Rectal smooth muscle tissue (tissue), 1 donor: Measurements from ENCODE around the gene SORCS2.
A peak's percentile ranks its signal among the peaks of the same experiment; 100 is the strongest.

Experiments
- H3K27ac ChIP-seq: one replicate; pipeline ENCODE4 v1.7.0; 2013; ENCODE audit warnings: low read depth, low read length, inconsistent platforms
- H3K27me3 ChIP-seq: one replicate; pipeline ENCODE4 v1.7.0; 2013; ENCODE audit warnings: low read length; ENCODE audit not compliant: control insufficient read depth, insufficient read depth
- H3K36me3 ChIP-seq: one replicate; pipeline ENCODE4 v1.7.0; 2013; ENCODE audit warnings: low read length; ENCODE audit not compliant: control insufficient read depth, insufficient read depth
- H3K4me1 ChIP-seq: one replicate; pipeline ENCODE4 v1.7.0; 2013; ENCODE audit warnings: low read length; ENCODE audit not compliant: control insufficient read depth, insufficient read depth
- H3K4me3 ChIP-seq: one replicate; pipeline ENCODE4 v1.7.0; 2013; ENCODE audit warnings: low read length
- H3K9ac ChIP-seq: one replicate; pipeline ENCODE4 v1.7.0; 2013; ENCODE audit warnings: low read length

SORCS2 gene

GRCh38 chr4:7310451-7310850, 118.1 kb downstream of the SORCS2 start:
- no peak overlapping the region for H3K27ac ChIP-seq

GRCh38 chr4:7311205-7311604, 118.9 kb downstream of the SORCS2 start:
- Histone ChIP-seq H3K4me1 (no peaks in the 10 kb centered on the region), H3K9ac (no peak overlapping the region), H3K27me3 (peaks cover 4% of the 10 kb centered on the region), H3K4me3 (no peak overlapping the region), H3K27ac (no peak overlapping the region), H3K36me3 (no peaks in the 10 kb centered on the region)

More at GRCh38 chr4:7310451-7310850, 118.1 kb downstream of the SORCS2 start:
- Histone ChIP-seq H3K4me1 (no peaks in the 10 kb centered on the region), H3K9ac (no peak overlapping the region), H3K27me3 (peaks cover 4% of the 10 kb centered on the region), H3K36me3 (no peaks in the 10 kb centered on the region), H3K4me3 (no peak overlapping the region)

GRCh38 chr4:7312691-7313090, 120.4 kb downstream of the SORCS2 start:
- no peaks in the 10 kb centered on the region for H3K4me1 ChIP-seq
- H3K27ac ChIP-seq, result no peak overlapping the region
- H3K27me3 ChIP-seq, result peaks cover 2% of the 10 kb centered on the region
- no peaks in the 10 kb centered on the region for H3K36me3 ChIP-seq
- no peak overlapping the region for H3K9ac ChIP-seq
- no peak overlapping the region for H3K4me3 ChIP-seq

- Histone ChIP-seq H3K27me3 (peaks cover 2% of the 10 kb centered on the region), H3K4me3 (no peak overlapping the region), H3K9ac (no peak overlapping the region), H3K27ac (peak overlapping the region; percentile 63), H3K36me3 (no peaks in the 10 kb centered on the region), H3K4me1 (no peaks in the 10 kb centered on the region)
Observed at GRCh38 chr4:7313347-7313811, 121.0 kb downstream of the SORCS2 start.

GRCh38 chr4:7313991-7314390, 121.7 kb downstream of the SORCS2 start:
- Histone ChIP-seq H3K27me3 (peaks cover 2% of the 10 kb centered on the region), H3K4me3 (no peak overlapping the region), H3K27ac (peak overlapping the region; percentile 63), H3K9ac (no peak overlapping the region), H3K36me3 (no peaks in the 10 kb centered on the region), H3K4me1 (no peaks in the 10 kb centered on the region)

- Histone ChIP-seq H3K27me3 (peaks cover 2% of the 10 kb centered on the region), H3K4me1 (no peaks in the 10 kb centered on the region), H3K9ac (no peak overlapping the region), H3K4me3 (no peak overlapping the region), H3K27ac (no peak overlapping the region), H3K36me3 (no peaks in the 10 kb centered on the region)
Observed at GRCh38 chr4:7315286-7315685, 122.9 kb downstream of the SORCS2 start.

- H3K4me3 ChIP-seq, result no peak overlapping the region
- H3K4me1 ChIP-seq, result no peaks in the 10 kb centered on the region
- H3K27me3 ChIP-seq, result peaks cover 2% of the 10 kb centered on the region
- H3K9ac ChIP-seq, result no peak overlapping the region
- H3K27ac ChIP-seq, result no peak overlapping the region
- H3K36me3 ChIP-seq, result no peaks in the 10 kb centered on the region
Observed at GRCh38 chr4:7315935-7316334, 123.6 kb downstream of the SORCS2 start.

GRCh38 chr4:7319024-7319423, 126.7 kb downstream of the SORCS2 start:
- Histone ChIP-seq H3K4me1 (no peaks in the 10 kb centered on the region), H3K4me3 (no peak overlapping the region), H3K9ac (no peak overlapping the region)

GRCh38 chr4:7320206-7320797, 128.0 kb downstream of the SORCS2 start:
- Histone ChIP-seq H3K27me3 (peaks cover under 1% of the 10 kb centered on the region), H3K9ac (no peak overlapping the region), H3K27ac (no peak overlapping the region), H3K4me3 (no peak overlapping the region), H3K36me3 (no peaks in the 10 kb centered on the region), H3K4me1 (no peaks in the 10 kb centered on the region)

More at GRCh38 chr4:7319024-7319423, 126.7 kb downstream of the SORCS2 start:
- Histone ChIP-seq H3K27ac (no peak overlapping the region), H3K27me3 (peaks cover 2% of the 10 kb centered on the region), H3K36me3 (no peaks in the 10 kb centered on the region)

GRCh38 chr4:7322166-7322991, 130.0 kb downstream of the SORCS2 start:
- Histone ChIP-seq H3K4me3 (no peak overlapping the region), H3K27me3 (no peaks in the 10 kb centered on the region), H3K36me3 (no peaks in the 10 kb centered on the region), H3K4me1 (peaks cover 2% of the 10 kb centered on the region), H3K9ac (no peak overlapping the region), H3K27ac (no peak overlapping the region)

- Histone ChIP-seq H3K27ac (no peak overlapping the region), H3K36me3 (no peaks in the 10 kb centered on the region)
Observed at GRCh38 chr4:7323461-7323871, 131.1 kb downstream of the SORCS2 start.

GRCh38 chr4:7323872-7324650, 131.7 kb downstream of the SORCS2 start:
- H3K27me3 ChIP-seq, result no peaks in the 10 kb centered on the region
- H3K36me3 ChIP-seq, result no peaks in the 10 kb centered on the region
- no peak overlapping the region for H3K4me3 ChIP-seq
- no peak overlapping the region for H3K9ac ChIP-seq
- H3K27ac ChIP-seq, result no peak overlapping the region
- peaks cover 2% of the 10 kb centered on the region for H3K4me1 ChIP-seq

More at GRCh38 chr4:7323461-7323871, 131.1 kb downstream of the SORCS2 start:
- Histone ChIP-seq H3K27me3 (no peaks in the 10 kb centered on the region), H3K4me1 (peaks cover 2% of the 10 kb centered on the region), H3K4me3 (no peak overlapping the region), H3K9ac (no peak overlapping the region)
